Endothelial cell of umbilical vein (primary cell): ENCODE data around the gene UBE3B. TPM values are rescaled to one million over a fixed set of nuclear protein-coding genes. Genes with fewer than 3 reads are reported as not detected.

Experiments used
- BruUV-seq: library from RNA; stranded (reverse); fragments of 400-500 nt; replicated peaks from 2 replicates; lab custom pipeline; 2021; lab: Mats Ljungman, UMichigan
- CTCF ChIA-PET: fragments of 300-600, 350-600 bp; sonication (Branson Sonifier 250); formaldehyde crosslinking; loops from one replicate; lab custom pipeline; 2021; ENCODE audit warnings: antibody characterized with exemption, inconsistent platforms; lab: Charles Lee
- POLR2A ChIA-PET: fragments of 300-600, 350-600 bp; sonication (Branson Sonifier 250); formaldehyde crosslinking; loops from one replicate; lab custom pipeline; 2021; ENCODE audit warnings: antibody characterized with exemption, inconsistent platforms; lab: Charles Lee
- DNase-seq: peaks from one replicate; pipeline ENCODE4 v3.0.0-alpha.2; 2011; ENCODE audit warnings: low read depth, low spot score
- FAIRE-seq: peaks from 2 replicates; lab custom pipeline; 2011; peaks lifted over from hg19 to GRCh38; lab: Jason Lieb, UNC
- H2AFZ ChIP-seq: 2 replicates; pipeline ENCODE4 v1.6.0; 2012; ENCODE audit warnings: low read depth, low read length, control low read depth, inconsistent platforms
- H3K27ac ChIP-seq: 2 replicates; pipeline ENCODE4 v1.5.1; 2011; ENCODE audit warnings: low read depth, mild to moderate bottlenecking, control low read depth, low read length, moderate library complexity; ENCODE audit not compliant: insufficient read depth
- H3K27me3 ChIP-seq, 2 experiments: 2 replicates each; pipeline versions ENCODE4 v1.6.0 to v1.6.1; 2011; ENCODE audit warnings: low read length in 2 of 2, mixed read lengths in 1 of 2; ENCODE audit not compliant: control insufficient read depth in 2 of 2, insufficient read depth in 2 of 2
- H3K36me3 ChIP-seq, 2 experiments: 2 replicates in 1 of 2; 3 replicates in 1 of 2; pipeline ENCODE4 v1.5.1; 2011; ENCODE audit warnings: low read length in 2 of 2, mild to moderate bottlenecking in 1 of 2, moderate library complexity in 1 of 2; ENCODE audit not compliant: control insufficient read depth in 2 of 2, insufficient read depth in 2 of 2; ENCODE audit errors: extremely low read depth in 1 of 2
- H3K4me1 ChIP-seq: 3 replicates; pipeline ENCODE4 v1.5.1; 2011; ENCODE audit warnings: mild to moderate bottlenecking, low read length; ENCODE audit not compliant: control insufficient read depth, insufficient read depth; ENCODE audit errors: extremely low read depth
- H3K4me2 ChIP-seq: 2 replicates; pipeline ENCODE4 v1.6.1; 2011; ENCODE audit warnings: low read length, control low read depth, mixed read lengths; ENCODE audit not compliant: insufficient read depth
- H3K4me3 ChIP-seq, 3 experiments: fragments of 200-600 bp in 1 of 3; sonication (generic), shearing (Covaris generic) in 1 of 3; replicated peaks in 1 of 3; 2 replicates each; pipeline ENCODE4 v1.5.1; 2011 to 2016; ENCODE audit warnings: control low read depth in 3 of 3, low read length in 3 of 3, mild to moderate bottlenecking in 2 of 3, inconsistent platforms in 1 of 3, low read depth in 1 of 3, moderate library complexity in 1 of 3; ENCODE audit not compliant: insufficient read depth in 1 of 3
- H3K79me2 ChIP-seq: 2 replicates; pipeline ENCODE4 v1.6.0; 2012; ENCODE audit warnings: low read length, inconsistent platforms; ENCODE audit not compliant: control insufficient read depth, insufficient read depth
- H3K9ac ChIP-seq: replicated peaks from 2 replicates; pipeline ENCODE3; 2011; ENCODE audit warnings: low read length, control low read depth; ENCODE audit not compliant: insufficient read depth; ENCODE audit errors: extremely low read depth
- H3K9me1 ChIP-seq: replicated peaks from 3 replicates; pipeline ENCODE4 v1.6.0; 2011; ENCODE audit warnings: mild to moderate bottlenecking, low read length; ENCODE audit not compliant: control insufficient read depth, insufficient read depth; ENCODE audit errors: extremely low read depth
- H3K9me3 ChIP-seq: replicated peaks from 2 replicates; pipeline ENCODE4 v1.5.1; 2012; ENCODE audit warnings: low read length, inconsistent platforms; ENCODE audit not compliant: control insufficient read depth, insufficient read depth
- H4K20me1 ChIP-seq: replicated peaks from 2 replicates; pipeline ENCODE3; 2011; ENCODE audit warnings: mild to moderate bottlenecking, low read length; ENCODE audit not compliant: control insufficient read depth, insufficient read depth; ENCODE audit errors: extremely low read depth
- EZH2 ChIP-seq: IDR thresholded peaks from 2 replicates; pipeline ENCODE4 v1.6.1; 2012; ENCODE audit warnings: borderline replicate concordance, low read depth, mild to moderate bottlenecking, moderate library complexity, low read length, inconsistent platforms; ENCODE audit not compliant: severe bottlenecking
- FOS ChIP-seq: IDR thresholded peaks from 2 replicates; pipeline ENCODE4 v1.6.1; 2011; ENCODE audit warnings: mild to moderate bottlenecking, low read length, moderate library complexity, borderline replicate concordance; ENCODE audit not compliant: insufficient read depth
- GATA2 ChIP-seq: IDR thresholded peaks from 2 replicates; pipeline ENCODE4 v1.7.0; 2011; ENCODE audit warnings: low read depth, mild to moderate bottlenecking, moderate library complexity, mixed read lengths, low read length; ENCODE audit not compliant: insufficient read length, insufficient read depth
- JUN ChIP-seq: IDR thresholded peaks from 2 replicates; pipeline ENCODE4 v1.6.1; 2011; ENCODE audit warnings: borderline replicate concordance, low read depth; ENCODE audit not compliant: insufficient read length, insufficient read depth
- MAX ChIP-seq: IDR thresholded peaks from 2 replicates; pipeline ENCODE4 v1.6.1; 2011; ENCODE audit not compliant: insufficient read depth, insufficient read length
- MYC ChIP-seq: IDR thresholded peaks from one replicate; pipeline ENCODE4 v1.6.1; 2011; ENCODE audit warnings: mild to moderate bottlenecking, low read depth, low read length
- POLR2A ChIP-seq: IDR thresholded peaks from 2 replicates; pipeline ENCODE4 v1.6.1; 2012; ENCODE audit warnings: low read depth, mild to moderate bottlenecking, control low read depth, low read length
- POLR2AphosphoS5 ChIP-seq: IDR thresholded peaks from 2 replicates; pipeline ENCODE4 v1.6.1; 2012; ENCODE audit warnings: low read depth, mild to moderate bottlenecking, control low read depth, low read length, moderate library complexity; ENCODE audit not compliant: insufficient read depth
- dilution Hi-C: fragments of 300-500 bp; cut with MboI; formaldehyde crosslinking; loops from one replicate; pipeline ENCODE4 v1.15.0; 2019; ENCODE audit warnings: low sequenced_read_pairs; ENCODE audit not compliant: extremely low pct_ligation_motif_present
- intact Hi-C: fragments of 100-400 bp; cut with micrococcal nuclease; formaldehyde crosslinking; loops from one replicate; pipeline ENCODE4 v1.10.0; 2022
- polyA plus RNA-seq, 4 experiments: library from polyadenylated mRNA; depleted of rRNA in 3 of 4; stranded (reverse) in 3 of 4; unstranded in 1 of 4; fragments of >200 nt; gene quantifications; 2 replicates each; pipeline versions ENCODE4 v1.2.1 to v1.2.3, GENCODE V29; 2011 to 2012; ENCODE audit warnings: missing spikeins in 1 of 4
- total RNA-seq: library from RNA; stranded (reverse); gene quantifications from 2 replicates; pipeline ENCODE4 v1.2.3, GENCODE V29; 2021
- TF ChIP-seq, protein P1 (sequence below), 2 donors: IDR thresholded peaks; 1 replicate in 1 of 2; 2 replicates in 1 of 2; pipeline ENCODE4 v1.5.1; 2011; ENCODE audit warnings: low read length in 2 of 2, mild to moderate bottlenecking in 2 of 2, moderate library complexity in 2 of 2, control low read depth in 1 of 2, inconsistent platforms in 1 of 2, low read depth in 1 of 2; ENCODE audit not compliant: insufficient read depth in 1 of 2; ENCODE audit errors: extremely low read depth in 1 of 2

UBE3B gene
- total and polyA plus RNA-seq, 2 donors (not counting 3 experiments of a cell fraction or from before 2014, with no cell fraction given): 24.9 to 40.8 TPM

DNA sequence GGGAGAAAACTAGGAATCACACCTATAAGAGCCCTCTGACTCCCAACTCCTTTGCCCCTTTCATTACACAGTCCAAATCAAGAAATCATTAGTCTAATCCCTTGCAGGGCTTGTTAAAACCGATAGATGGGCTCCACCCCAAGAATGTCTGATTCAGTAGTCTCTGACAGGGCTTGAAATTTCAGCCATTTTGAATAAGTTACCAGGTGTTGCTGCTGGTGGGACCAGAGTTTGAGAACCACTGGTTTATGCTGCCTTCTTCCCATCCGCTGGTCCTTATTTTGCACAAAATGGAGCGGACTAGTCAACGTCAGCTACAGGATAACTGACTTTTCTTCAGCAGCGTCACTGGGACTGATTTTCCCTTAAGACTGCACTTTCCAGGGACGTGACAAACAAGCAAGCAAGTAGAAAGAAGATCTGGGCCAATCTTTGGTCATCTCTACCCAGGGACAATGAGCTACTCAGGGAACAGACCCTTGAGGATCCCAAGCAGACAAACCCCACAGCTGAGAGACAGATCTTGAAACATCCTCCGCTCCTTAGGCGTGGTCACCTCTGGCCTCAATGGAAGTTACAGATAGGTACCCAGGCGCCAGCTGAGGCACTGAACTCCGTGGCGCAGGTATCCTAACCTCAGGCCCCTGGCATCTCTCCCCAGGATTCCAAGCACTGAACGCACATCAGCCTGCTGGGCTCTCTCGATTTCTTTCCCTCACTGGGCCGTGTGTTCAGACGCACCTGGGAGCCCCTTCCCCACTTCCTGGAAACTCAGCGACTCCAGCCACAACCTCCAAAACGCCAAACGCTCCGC is 1.2 kb upstream of the UBE3B start:
- H3K9me3 ChIP-seq: no peaks in the 10 kb centered on the region
- intact Hi-C loops: loop anchor here (1.0 to 5.0 kb wide), 2 partner anchors 48 to 96 kb away; partner anchors contain the start of genes MMAB and MVK
- ChIA-PET POLR2A (interaction anchor here (1.4 kb wide), 1 partner anchor 43 kb away, joined by 5 read pairs; no protein-coding TSS in a partner anchor), CTCF (interaction anchor here (1.0 to 10.1 kb wide), 5 partner anchors 13 to 299 kb away, joined by 3 to 91 read pairs (median 12); no protein-coding TSS in a partner anchor)
- peaks cover 0 to 2% of the 10 kb centered on the region in 2 experiments for H3K36me3 ChIP-seq
- DNase-seq (no peak), FAIRE-seq (peak; percentile 74)
- TSS peak; percentile 32 for BruUV-seq
- peak overlapping the region; percentile 98 for H3K9ac ChIP-seq
- peak overlapping the region; percentile 98 for H3K27ac ChIP-seq
- H3K4me1 ChIP-seq: peaks cover 19% of the 10 kb centered on the region
- no peak overlapping the region for H2AFZ ChIP-seq
- H3K79me2 ChIP-seq: peaks cover 76% of the 10 kb centered on the region
- TF ChIP-seq, protein P1, sequence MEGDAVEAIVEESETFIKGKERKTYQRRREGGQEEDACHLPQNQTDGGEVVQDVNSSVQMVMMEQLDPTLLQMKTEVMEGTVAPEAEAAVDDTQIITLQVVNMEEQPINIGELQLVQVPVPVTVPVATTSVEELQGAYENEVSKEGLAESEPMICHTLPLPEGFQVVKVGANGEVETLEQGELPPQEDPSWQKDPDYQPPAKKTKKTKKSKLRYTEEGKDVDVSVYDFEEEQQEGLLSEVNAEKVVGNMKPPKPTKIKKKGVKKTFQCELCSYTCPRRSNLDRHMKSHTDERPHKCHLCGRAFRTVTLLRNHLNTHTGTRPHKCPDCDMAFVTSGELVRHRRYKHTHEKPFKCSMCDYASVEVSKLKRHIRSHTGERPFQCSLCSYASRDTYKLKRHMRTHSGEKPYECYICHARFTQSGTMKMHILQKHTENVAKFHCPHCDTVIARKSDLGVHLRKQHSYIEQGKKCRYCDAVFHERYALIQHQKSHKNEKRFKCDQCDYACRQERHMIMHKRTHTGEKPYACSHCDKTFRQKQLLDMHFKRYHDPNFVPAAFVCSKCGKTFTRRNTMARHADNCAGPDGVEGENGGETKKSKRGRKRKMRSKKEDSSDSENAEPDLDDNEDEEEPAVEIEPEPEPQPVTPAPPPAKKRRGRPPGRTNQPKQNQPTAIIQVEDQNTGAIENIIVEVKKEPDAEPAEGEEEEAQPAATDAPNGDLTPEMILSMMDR (IDR thresholded peaks at IDR 0.05; ENCODE audit: extremely low read depth in 1 of 2, insufficient read depth in 1 of 2, low read depth in 1 of 2, low read length in 2 of 2): no peak
- TF ChIP-seq MAX: no peak
- no peak for TF ChIP-seq FOS
- TF ChIP-seq JUN: no peak
- TF ChIP-seq MYC: no peak
- TF ChIP-seq GATA2: no peak
- TF ChIP-seq POLR2AphosphoS5: no peak
- TF ChIP-seq EZH2: no peak
- no peak for TF ChIP-seq POLR2A
- H3K4me2 ChIP-seq: peak overlapping the region; percentile 87
- H3K27me3 ChIP-seq: no peaks in the 10 kb centered on the region
- no peaks in the 10 kb centered on the region for H4K20me1 ChIP-seq
- dilution Hi-C loops: no loop called here
- H3K4me3 ChIP-seq: peak overlapping the region; percentile 91 to 97 (median 92)
- no peaks in the 10 kb centered on the region for H3K9me1 ChIP-seq
